Measurements from ENCODE around the gene CLIP4. TPM values are rescaled to one million over a fixed set of nuclear protein-coding genes. Genes with fewer than 3 reads are reported as not detected.

The CLIP4 gene
- total and polyA plus RNA-seq, 2 experiments from 2014 or later, result 0.06 to 0.14 TPM

- TF ChIP-seq ZNF462 (CRISPR knock-in tag; IDR thresholded peaks at IDR 0.05) (no peak), NANOG (IDR thresholded peaks at IDR 0.05; ENCODE audit: borderline replicate concordance) (no peak), EZH2phosphoT487 (IDR thresholded peaks at IDR 0.05; ENCODE audit: unreplicated experiment) (no peak)
These were observed 60.1 kb downstream of the CLIP4 start (continued) for GRCh38 chr2:29175338-29175737.

- no peak overlapping the region for H3K4me2 ChIP-seq
- no peak for ATAC-seq
- Mint-ChIP-seq H3K36me3 (ENCODE audit: low read depth) (no peaks in the 10 kb centered on the region), H3K4me1 (no peaks in the 10 kb centered on the region), H3K4me3 (no peak overlapping the region), H3K27me3 (ENCODE audit: insufficient read depth, low read depth, poor library complexity) (no peaks in the 10 kb centered on the region), H3K9me3 (peaks cover under 1% of the 10 kb centered on the region; the same call in 1 of the 3 replicates), H3K27ac (no peak overlapping the region)
- H3K9me2 ChIP-seq (ENCODE audit: insufficient read depth), result no peaks in the 10 kb centered on the region
- no peak overlapping the region for H2AFZ ChIP-seq
- H3K27ac ChIP-seq (ENCODE audit: low read depth), result no peak overlapping the region
- H3K4me3 ChIP-seq, result no peak overlapping the region
- no peaks in the 10 kb centered on the region for H3F3A ChIP-seq (replicated peaks; ENCODE audit: low read depth)
- H4K20me1 ChIP-seq (replicated peaks; ENCODE audit: insufficient read depth), result no peaks in the 10 kb centered on the region
- no peaks in the 10 kb centered on the region for H3K36me3 ChIP-seq (ENCODE audit: insufficient read depth)
- no peaks in the 10 kb centered on the region for H3K79me2 ChIP-seq (replicated peaks; ENCODE audit: insufficient read depth)
- no peak for DNase-seq (ENCODE audit: low spot score)
- H3K4me1 ChIP-seq (ENCODE audit: insufficient read depth), result no peaks in the 10 kb centered on the region
- no peaks in the 10 kb centered on the region for H3K27me3 ChIP-seq (ENCODE audit: insufficient read depth)
- no peak for TF ChIP-seq JUNB (IDR thresholded peaks at IDR 0.05; ENCODE audit: unreplicated experiment)
- TF ChIP-seq CTCF (conservative IDR thresholded peaks at IDR 0.05; ENCODE audit: low read depth in 2 of 2), result no peak
- no peak for TF ChIP-seq POLR2AphosphoS5 (IDR thresholded peaks at IDR 0.05; ENCODE audit: low read depth)
- no peak for TF ChIP-seq CREB1 (CRISPR knock-in tag; IDR thresholded peaks at IDR 0.05; ENCODE audit: low read depth)
- no peak for TF ChIP-seq REST (IDR thresholded peaks at IDR 0.05; ENCODE audit: unreplicated experiment)
- TF ChIP-seq NANOG (IDR thresholded peaks at IDR 0.05; ENCODE audit: borderline replicate concordance), result no peak
- no peak for TF ChIP-seq ETS1 (IDR thresholded peaks at IDR 0.05)
- no peak for TF ChIP-seq ZNF114 (CRISPR knock-in tag; IDR thresholded peaks at IDR 0.05)
- no peak for TF ChIP-seq STAT1 (IDR thresholded peaks at IDR 0.05; ENCODE audit: unreplicated experiment)
These were observed 67.1 kb downstream of the CLIP4 start for GRCh38 chr2:29182334-29182733.
